ENCODE measurements around the gene CCL15.
"Not testable (repeated sequence)": the region's sequence is repeated elsewhere in the genome, so short reads cannot be mapped to it uniquely, and the experiment has no call there.

The CCL15 gene

GRCh38 chr17:36027761-36028160 lies 26.4 kb upstream of the CCL15 start:
- Mint-ChIP-seq H3K4me3 (no peak overlapping the region), H3K27me3 (ENCODE audit: low read depth, poor library complexity) (peaks cover 29% of the 10 kb centered on the region), H3K9me3 (no peaks in the 10 kb centered on the region), H3K36me3 (ENCODE audit: low read depth) (no peaks in the 10 kb centered on the region), H3K27ac (no peak overlapping the region), H3K4me1 (no peaks in the 10 kb centered on the region)
- TF ChIP-seq CTCF (IDR thresholded peaks at IDR 0.05) = no peak
- no peak for DNase-seq

GRCh38 chr17:36024106-36024869 lies 22.9 kb upstream of the CCL15 start:
- no peak for TF ChIP-seq CTCF (IDR thresholded peaks at IDR 0.05)
- no peaks in the 10 kb centered on the region for H3K9me3 Mint-ChIP-seq
- no peak for DNase-seq
- no peaks in the 10 kb centered on the region for H3K4me1 Mint-ChIP-seq
- no peak overlapping the region for H3K4me3 Mint-ChIP-seq
- peaks cover 46% of the 10 kb centered on the region for H3K27me3 Mint-ChIP-seq (ENCODE audit: low read depth, poor library complexity)
- no peaks in the 10 kb centered on the region for H3K36me3 Mint-ChIP-seq (ENCODE audit: low read depth)
- no peak overlapping the region for H3K27ac Mint-ChIP-seq

GRCh38 chr17:36019423-36019822 lies 18.1 kb upstream of the CCL15 start:
- Mint-ChIP-seq H3K9me3 (no peaks in the 10 kb centered on the region), H3K4me1 (no peaks in the 10 kb centered on the region), H3K27ac (no peak overlapping the region), H3K36me3 (ENCODE audit: low read depth) (no peaks in the 10 kb centered on the region), H3K27me3 (ENCODE audit: low read depth, poor library complexity) (peaks cover 42% of the 10 kb centered on the region), H3K4me3 (no peak overlapping the region)
- no peak for TF ChIP-seq CTCF (IDR thresholded peaks at IDR 0.05)
- no peak for DNase-seq

GRCh38 chr17:36017799-36018198 lies 16.4 kb upstream of the CCL15 start, which contains the start of gene CCL23:
CCL23 (minus strand) TSS chr17:36017972; CDS start chr17:36017897, 75 bp downstream.
- TF ChIP-seq CTCF (IDR thresholded peaks at IDR 0.05) = no peak
- H3K27ac Mint-ChIP-seq = no peak within 1 kb of the TSS
- H3K27me3 Mint-ChIP-seq (ENCODE audit: low read depth, poor library complexity) = peaks cover 48% of the 10 kb centered on the region
- H3K36me3 Mint-ChIP-seq (ENCODE audit: low read depth) = no peaks in the 10 kb centered on the region
- no peak for DNase-seq
- H3K4me1 Mint-ChIP-seq = no peaks in the 10 kb centered on the region
- no peak within 1 kb of the TSS for H3K4me3 Mint-ChIP-seq
- peaks cover 2% of the 10 kb centered on the region for H3K9me3 Mint-ChIP-seq

GRCh38 chr17:36016555-36016954 lies 15.2 kb upstream of the CCL15 start:
- Mint-ChIP-seq H3K36me3 (ENCODE audit: low read depth) (no peaks in the 10 kb centered on the region), H3K4me1 (no peaks in the 10 kb centered on the region), H3K27ac (no peak overlapping the region), H3K9me3 (peaks cover 14% of the 10 kb centered on the region), H3K27me3 (ENCODE audit: low read depth, poor library complexity) (peaks cover 47% of the 10 kb centered on the region), H3K4me3 (no peak overlapping the region)
- TF ChIP-seq CTCF (IDR thresholded peaks at IDR 0.05) = no peak
- no peak for DNase-seq

- H3K9me3 Mint-ChIP-seq = peaks cover 21% of the 10 kb centered on the region
- not testable (repeated sequence) for H3K27ac Mint-ChIP-seq; H3K4me3 Mint-ChIP-seq; DNase-seq; H3K4me1 Mint-ChIP-seq; H3K36me3 Mint-ChIP-seq (ENCODE audit: low read depth)
- peaks cover 48% of the 10 kb centered on the region for H3K27me3 Mint-ChIP-seq (ENCODE audit: low read depth, poor library complexity)
Measured at GRCh38 chr17:36015895-36016294, 14.5 kb upstream of the CCL15 start.

Data from nephron progenitor cell (in vitro differentiated cells).